H9 (cell line): ENCODE measurements around the gene C1orf105. TPM values are rescaled to one million over a fixed set of nuclear protein-coding genes. Genes with fewer than 3 reads are reported as not detected.

ENCODE experiments used
- DNase-seq: peaks from one replicate; pipeline ENCODE4 v3.0.0-alpha.2; 2017
- H2AFZ ChIP-seq: one replicate; pipeline ENCODE4 v1.6.1; 2013; ENCODE audit warnings: mild to moderate bottlenecking, low read length, control low read depth, moderate library complexity
- H2AK5ac ChIP-seq: 2 replicates; pipeline ENCODE4 v1.6.1; 2013; ENCODE audit warnings: low read length, control low read depth, mixed read lengths; ENCODE audit not compliant: insufficient read length
- H2BK120ac ChIP-seq: one replicate; pipeline ENCODE4 v1.6.1; 2013; ENCODE audit warnings: low read depth, mild to moderate bottlenecking, low read length, control low read depth, inconsistent platforms; ENCODE audit not compliant: poor library complexity, severe bottlenecking
- H2BK12ac ChIP-seq: 2 replicates; pipeline ENCODE4 v1.6.1; 2013; ENCODE audit warnings: low read length, control low read depth, mixed read lengths, low read depth; ENCODE audit not compliant: insufficient read length
- H2BK15ac ChIP-seq: 2 replicates; pipeline ENCODE4 v1.6.1; 2013; ENCODE audit warnings: low read depth, low read length, control low read depth
- H2BK20ac ChIP-seq: one replicate; pipeline ENCODE4 v1.6.1; 2013; ENCODE audit warnings: low read depth, mild to moderate bottlenecking, low read length, control low read depth, inconsistent platforms; ENCODE audit not compliant: poor library complexity, severe bottlenecking
- H2BK5ac ChIP-seq: 2 replicates; pipeline ENCODE4 v1.6.1; 2013; ENCODE audit warnings: low read length, control low read depth, mixed read lengths; ENCODE audit not compliant: insufficient read length
- H3K14ac ChIP-seq: 2 replicates; pipeline ENCODE4 v1.6.1; 2013; ENCODE audit warnings: low read length, control low read depth; ENCODE audit not compliant: insufficient read depth
- H3K18ac ChIP-seq: 2 replicates; pipeline ENCODE4 v1.6.1; 2013; ENCODE audit warnings: low read depth, mild to moderate bottlenecking, mixed read lengths, low read length, control low read depth; ENCODE audit not compliant: insufficient read length
- H3K23ac ChIP-seq: 2 replicates; pipeline ENCODE4 v1.6.1; 2013; ENCODE audit warnings: low read length, control low read depth, mixed read lengths, low read depth; ENCODE audit not compliant: insufficient read length
- H3K23me2 ChIP-seq: 2 replicates; pipeline ENCODE4 v1.6.1; 2013; ENCODE audit warnings: low read depth, mild to moderate bottlenecking, mixed read lengths, low read length, control low read depth; ENCODE audit not compliant: insufficient read length, poor library complexity, severe bottlenecking
- H3K27ac ChIP-seq: 2 replicates; pipeline ENCODE4 v1.5.1; 2013; ENCODE audit warnings: low read length, control low read depth, mixed read lengths, low read depth; ENCODE audit not compliant: insufficient read length
- H3K27me3 ChIP-seq: 2 replicates; pipeline ENCODE4 v1.6.1; 2013; ENCODE audit warnings: low read length, control low read depth, inconsistent platforms; ENCODE audit not compliant: insufficient read depth
- H3K4ac ChIP-seq: 2 replicates; pipeline ENCODE4 v1.6.1; 2013; ENCODE audit warnings: low read depth, mild to moderate bottlenecking, control low read depth, inconsistent platforms, low read length, moderate library complexity
- H3K4me1 ChIP-seq: 2 replicates; pipeline ENCODE4 v1.6.1; 2013; ENCODE audit warnings: low read length, control low read depth, inconsistent platforms; ENCODE audit not compliant: insufficient read depth
- H3K4me2 ChIP-seq: 2 replicates; pipeline ENCODE4 v1.6.1; 2013; ENCODE audit warnings: low read length, control low read depth, mixed read lengths; ENCODE audit not compliant: insufficient read length, insufficient read depth
- H3K56ac ChIP-seq: 2 replicates; pipeline ENCODE4 v1.6.1; 2013; ENCODE audit warnings: low read depth, mild to moderate bottlenecking, mixed read lengths, low read length, control low read depth; ENCODE audit not compliant: insufficient read length
- H3K79me1 ChIP-seq: 2 replicates; pipeline ENCODE4 v1.6.1; 2013; ENCODE audit warnings: low read depth, mild to moderate bottlenecking, moderate library complexity, low read length, control low read depth, inconsistent platforms; ENCODE audit not compliant: insufficient read depth, poor library complexity, severe bottlenecking
- H3K79me2 ChIP-seq: 2 replicates; pipeline ENCODE4 v1.6.1; 2013; ENCODE audit warnings: low read length, control low read depth, inconsistent platforms; ENCODE audit not compliant: insufficient read depth
- H3K9ac ChIP-seq: 2 replicates; pipeline ENCODE4 v1.6.1; 2013; ENCODE audit warnings: low read length, control low read depth, mixed read lengths; ENCODE audit not compliant: insufficient read length; ENCODE audit errors: extremely low read depth
- H3K9me3 ChIP-seq: one replicate; pipeline ENCODE4 v1.6.1; 2013; ENCODE audit warnings: low read depth, low read length, inconsistent platforms; ENCODE audit not compliant: control insufficient read depth
- H3T11ph ChIP-seq: one replicate; pipeline ENCODE4 v1.6.1; 2013; ENCODE audit warnings: mild to moderate bottlenecking, low read length, control low read depth, inconsistent platforms
- H4K20me1 ChIP-seq: one replicate; pipeline ENCODE4 v1.6.1; 2013; ENCODE audit not compliant: control insufficient read depth, insufficient read length, insufficient read depth
- H4K5ac ChIP-seq: 2 replicates; pipeline ENCODE4 v1.6.1; 2013; ENCODE audit warnings: low read depth, mild to moderate bottlenecking, mixed read lengths, low read length, control low read depth; ENCODE audit not compliant: insufficient read length
- H4K8ac ChIP-seq: replicated peaks from 2 replicates; pipeline ENCODE4 v1.6.1; 2013; ENCODE audit warnings: low read length, control low read depth, mixed read lengths, low read depth; ENCODE audit not compliant: insufficient read length
- H4K91ac ChIP-seq: 2 replicates; pipeline ENCODE4 v1.6.1; 2013; ENCODE audit warnings: low read depth, mild to moderate bottlenecking, moderate library complexity, mixed read lengths, low read length, control low read depth; ENCODE audit not compliant: insufficient read length
- H3K27ac Mint-ChIP-seq, 3 experiments: 2 replicates in 2 of 3; 3 replicates in 1 of 3; pipeline ENCODE4 v1.8.0; 2020 to 2021; ENCODE audit warnings: mixed read lengths in 3 of 3, mild to moderate bottlenecking in 1 of 3, moderate library complexity in 1 of 3
- H3K27me3 Mint-ChIP-seq: 2 replicates; pipeline ENCODE4 v1.8.0; 2021; ENCODE audit warnings: low read depth, mild to moderate bottlenecking, moderate library complexity, mixed read lengths
- H3K36me3 Mint-ChIP-seq, 3 experiments: 2 replicates in 2 of 3; 3 replicates in 1 of 3; pipeline ENCODE4 v1.8.0; 2020 to 2021; ENCODE audit warnings: low read depth in 3 of 3, mixed read lengths in 3 of 3; ENCODE audit not compliant: insufficient read depth in 1 of 3
- H3K4me1 Mint-ChIP-seq, 2 experiments: 2 replicates each; pipeline ENCODE4 v1.8.0; 2020; ENCODE audit warnings: mixed read lengths in 2 of 2
- H3K4me3 Mint-ChIP-seq, 2 experiments: 2 replicates in 1 of 2; 3 replicates in 1 of 2; pipeline ENCODE4 v1.8.0; 2020 to 2021; ENCODE audit warnings: mild to moderate bottlenecking in 2 of 2, mixed read lengths in 2 of 2, moderate library complexity in 1 of 2
- H3K9me3 Mint-ChIP-seq, 2 experiments: 2 replicates in 1 of 2; 3 replicates in 1 of 2; pipeline ENCODE4 v1.8.0; 2020; ENCODE audit warnings: mild to moderate bottlenecking in 2 of 2, mixed read lengths in 2 of 2, moderate library complexity in 1 of 2
- CTCF ChIP-seq: fragments of 200-600 bp; sonication (generic); conservative IDR thresholded peaks from 3 replicates; pipeline ENCODE4 v1.8.0; 2021; ENCODE audit warnings: antibody characterized with exemption, mild to moderate bottlenecking
- WGBS: extraction: QIAGEN DNeasy Blood & Tissue Kit; methylation state at CpG from one replicate; pipeline ENCODE4 v1.1.7; 2013; ENCODE audit warnings: missing lambda C conversion rate, low lambda C conversion rate, mixed read lengths; ENCODE audit not compliant: insufficient read length; ENCODE audit errors: extremely low coverage; 5-methylcytosine and 5-hydroxymethylcytosine counted together
- total RNA-seq: library from RNA; stranded (reverse); gene quantifications from 2 replicates; pipeline ENCODE4 v1.2.1, GENCODE V29; 2021

The C1orf105 gene
- total RNA-seq, 1 experiment from 2014 or later: not detected

GRCh38 chr1:172499636-172500141 is 79.2 kb downstream of the C1orf105 start:
- peaks cover 16 to 20% of the 10 kb centered on the region in 2 experiments for H3K4me1 Mint-ChIP-seq
- no peak overlapping the region for H3K27ac Mint-ChIP-seq

More at GRCh38 chr1:172499636-172500141, 79.2 kb downstream of the C1orf105 start:
- Histone ChIP-seq H2BK20ac (no peak overlapping the region), H2BK15ac (no peak overlapping the region), H3K23ac (no peak overlapping the region), H3K9ac (no peak overlapping the region), H3K4ac (no peak overlapping the region), H2BK5ac (no peak overlapping the region), H3K4me1 (no peaks in the 10 kb centered on the region), H2BK12ac (no peak overlapping the region), H4K20me1 (no peaks in the 10 kb centered on the region), H2BK120ac (no peak overlapping the region), H2AK5ac (no peak overlapping the region), H3K79me1 (no peaks in the 10 kb centered on the region), H3K14ac (no peak overlapping the region), H4K8ac (no peak overlapping the region), H4K5ac (no peak overlapping the region), H3K18ac (no peak overlapping the region), H2AFZ (no peak overlapping the region), H3K56ac (no peak overlapping the region), H3K23me2 (no peaks in the 10 kb centered on the region), H3K27ac (no peak overlapping the region), H4K91ac (no peak overlapping the region), H3K9me3 (no peaks in the 10 kb centered on the region), H3K4me2 (no peak overlapping the region), H3K27me3 (no peaks in the 10 kb centered on the region), H3T11ph (no peak overlapping the region), H3K79me2 (no peaks in the 10 kb centered on the region)
- Mint-ChIP-seq H3K9me3 (no peaks in the 10 kb centered on the region), H3K4me3 (no peak overlapping the region), H3K27me3 (peaks cover 3% of the 10 kb centered on the region), H3K36me3 (no peaks in the 10 kb centered on the region)
- TF ChIP-seq CTCF: no peak
- DNase-seq: no peak
- no CpG with 5 or more reads among the region's 3 CpGs for WGBS
